Measurements from ENCODE around the gene CCL5.

Gene CCL5

GRCh38 chr17:35912339-35912912 lies 32.3 kb upstream of the CCL5 start:
- DNase-seq (ENCODE audit: extremely low spot score): no peak
- CTCF ChIA-PET: no interaction called here
- POLR2A ChIA-PET: interaction anchor here (1.0 to 1.4 kb wide), 2 partner anchors 11 to 19 kb away, joined by 3 to 4 read pairs; no protein-coding TSS in a partner anchor

GRCh38 chr17:35909408-35909807 lies 29.2 kb upstream of the CCL5 start:
- POLR2A ChIA-PET: interaction anchor here (2.5 kb wide), 1 partner anchor 22 kb away, joined by 7 read pairs; the partner anchor contains the start of gene RDM1
- no peak for TF ChIP-seq TARDBP (IDR thresholded peaks at IDR 0.05)
- no peak for TF ChIP-seq ARNT (IDR thresholded peaks at IDR 0.05)
- no peak for TF ChIP-seq BHLHE40 (IDR thresholded peaks at IDR 0.05; ENCODE audit: borderline replicate concordance)
- TF ChIP-seq NFRKB (IDR thresholded peaks at IDR 0.05): no peak
- no peak for TF ChIP-seq L3MBTL2 (conservative IDR thresholded peaks at IDR 0.05)
- TF ChIP-seq ELF4 (IDR thresholded peaks at IDR 0.05): no peak
- no peak for TF ChIP-seq PKNOX1 (IDR thresholded peaks at IDR 0.05)
- TF ChIP-seq CTBP1 (IDR thresholded peaks at IDR 0.05; ENCODE audit: borderline replicate concordance): no peak
- TF ChIP-seq FOXA1 (IDR thresholded peaks at IDR 0.05): no peak
- TF ChIP-seq FOXM1 (IDR thresholded peaks at IDR 0.05; ENCODE audit: borderline replicate concordance): no peak
- TF ChIP-seq SP1 (IDR thresholded peaks at IDR 0.05): no peak
- TF ChIP-seq HDGF (IDR thresholded peaks at IDR 0.05; ENCODE audit: borderline replicate concordance): no peak
- TF ChIP-seq FOXK2 (IDR thresholded peaks at IDR 0.05): no peak
- TF ChIP-seq ZNF384 (IDR thresholded peaks at IDR 0.05): no peak
- no peak for TF ChIP-seq LEF1 (IDR thresholded peaks at IDR 0.05; ENCODE audit: borderline replicate concordance)
- TF ChIP-seq SUZ12 (IDR thresholded peaks at IDR 0.05): no peak
- CTCF ChIA-PET: no interaction called here
- no peak for DNase-seq (ENCODE audit: extremely low spot score)

More at GRCh38 chr17:35912339-35912912, 32.3 kb upstream of the CCL5 start:
- TF ChIP-seq ZNF384 (IDR thresholded peaks at IDR 0.05): no peak
- TF ChIP-seq CTBP1 (IDR thresholded peaks at IDR 0.05; ENCODE audit: borderline replicate concordance): no peak
- no peak for TF ChIP-seq HDGF (IDR thresholded peaks at IDR 0.05; ENCODE audit: borderline replicate concordance)
- TF ChIP-seq SP1 (IDR thresholded peaks at IDR 0.05): no peak
- no peak for TF ChIP-seq ARNT (IDR thresholded peaks at IDR 0.05)
- no peak for TF ChIP-seq FOXA1 (IDR thresholded peaks at IDR 0.05)
- no peak for TF ChIP-seq TARDBP (IDR thresholded peaks at IDR 0.05)

- POLR2A ChIA-PET: interaction anchor here (0.8 kb wide), 1 partner anchor 23 kb away, joined by 3 read pairs; the partner anchor contains the start of gene RDM1
- no peak for TF ChIP-seq CTBP1 (IDR thresholded peaks at IDR 0.05; ENCODE audit: borderline replicate concordance)
- TF ChIP-seq FOXM1 (IDR thresholded peaks at IDR 0.05; ENCODE audit: borderline replicate concordance): no peak
- TF ChIP-seq HDGF (IDR thresholded peaks at IDR 0.05; ENCODE audit: borderline replicate concordance): no peak
- no peak for TF ChIP-seq SUZ12 (IDR thresholded peaks at IDR 0.05)
- TF ChIP-seq PKNOX1 (IDR thresholded peaks at IDR 0.05): no peak
- TF ChIP-seq BHLHE40 (IDR thresholded peaks at IDR 0.05; ENCODE audit: borderline replicate concordance): no peak
- TF ChIP-seq FOXK2 (IDR thresholded peaks at IDR 0.05): no peak
- TF ChIP-seq L3MBTL2 (conservative IDR thresholded peaks at IDR 0.05): no peak
- TF ChIP-seq NFRKB (IDR thresholded peaks at IDR 0.05): no peak
- no peak for TF ChIP-seq ELF4 (IDR thresholded peaks at IDR 0.05)
- no peak for TF ChIP-seq FOXA1 (IDR thresholded peaks at IDR 0.05)
- TF ChIP-seq ZNF384 (IDR thresholded peaks at IDR 0.05): no peak
- DNase-seq (ENCODE audit: extremely low spot score): no peak
- CTCF ChIA-PET: interaction anchor here (1.0 kb wide), 1 partner anchor 31 kb away, joined by 3 read pairs; no protein-coding TSS in a partner anchor
Observed at GRCh38 chr17:35907691-35908090, 27.5 kb upstream of the CCL5 start.

- TF ChIP-seq SP1 (IDR thresholded peaks at IDR 0.05): no peak
- TF ChIP-seq ARNT (IDR thresholded peaks at IDR 0.05): no peak
- no peak for TF ChIP-seq TARDBP (IDR thresholded peaks at IDR 0.05)
- no peak for TF ChIP-seq LEF1 (IDR thresholded peaks at IDR 0.05; ENCODE audit: borderline replicate concordance)
- TF ChIP-seq ZNF384 (IDR thresholded peaks at IDR 0.05): no peak
- no peak for TF ChIP-seq FOXM1 (IDR thresholded peaks at IDR 0.05; ENCODE audit: borderline replicate concordance)
- TF ChIP-seq HDGF (IDR thresholded peaks at IDR 0.05; ENCODE audit: borderline replicate concordance): no peak
- TF ChIP-seq CTBP1 (IDR thresholded peaks at IDR 0.05; ENCODE audit: borderline replicate concordance): no peak
- TF ChIP-seq ELF4 (IDR thresholded peaks at IDR 0.05): no peak
- TF ChIP-seq SUZ12 (IDR thresholded peaks at IDR 0.05): no peak
- no peak for TF ChIP-seq L3MBTL2 (conservative IDR thresholded peaks at IDR 0.05)
- no peak for TF ChIP-seq FOXA1 (IDR thresholded peaks at IDR 0.05)
- TF ChIP-seq FOXK2 (IDR thresholded peaks at IDR 0.05): no peak
- POLR2A ChIA-PET: interaction anchor here (0.8 kb wide), 1 partner anchor 24 kb away, joined by 3 read pairs; the partner anchor contains the start of gene RDM1
- DNase-seq (ENCODE audit: extremely low spot score): no peak
- CTCF ChIA-PET: interaction anchor here (1.0 kb wide), 2 partner anchors 31 to 143 kb away, joined by 3 read pairs; no protein-coding TSS in a partner anchor
Observed at GRCh38 chr17:35906926-35907637, 26.9 kb upstream of the CCL5 start.

DNA sequence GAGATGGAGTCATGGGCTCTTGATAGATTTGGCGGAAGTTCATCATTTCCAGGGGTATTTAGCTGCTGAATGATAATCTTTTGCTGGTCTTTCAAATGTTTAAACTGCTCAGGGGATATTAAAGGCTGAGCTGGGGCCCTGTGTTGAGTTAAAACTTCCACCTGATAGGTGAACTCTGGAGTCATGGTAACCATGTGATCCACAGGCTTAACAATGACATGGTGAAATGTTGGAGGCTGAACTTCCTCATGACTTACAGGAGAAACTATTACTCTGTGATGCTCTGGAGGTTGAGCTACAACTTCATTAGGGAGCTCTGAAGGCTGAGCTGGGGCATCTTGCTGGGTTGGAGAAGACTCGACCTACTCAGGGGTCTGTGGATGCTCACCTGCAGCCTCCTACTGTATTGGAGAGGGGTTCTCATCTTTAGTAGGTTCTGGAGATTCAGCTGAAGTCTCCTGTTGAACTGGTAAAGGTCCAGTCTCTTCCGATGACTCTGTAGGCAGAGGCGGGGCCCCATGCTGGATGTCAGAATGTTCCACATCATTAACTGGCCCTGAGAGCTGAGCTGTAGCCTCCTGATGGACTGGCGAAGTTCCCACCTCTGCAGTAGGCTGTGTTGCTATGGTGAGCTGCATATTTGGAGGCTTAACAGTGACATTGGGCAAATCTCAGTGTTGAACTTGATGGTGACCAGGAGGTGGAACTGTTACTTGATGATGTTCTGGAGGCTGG lies 26.2 kb upstream of the CCL5 start:
- TF ChIP-seq FOXM1 (IDR thresholded peaks at IDR 0.05; ENCODE audit: borderline replicate concordance) (no peak), LEF1 (IDR thresholded peaks at IDR 0.05; ENCODE audit: borderline replicate concordance) (no peak), FOXK2 (IDR thresholded peaks at IDR 0.05) (no peak), NFRKB (IDR thresholded peaks at IDR 0.05) (no peak), BHLHE40 (IDR thresholded peaks at IDR 0.05; ENCODE audit: borderline replicate concordance) (no peak), ZNF384 (IDR thresholded peaks at IDR 0.05) (no peak), L3MBTL2 (conservative IDR thresholded peaks at IDR 0.05) (no peak), PKNOX1 (IDR thresholded peaks at IDR 0.05) (no peak), HDGF (IDR thresholded peaks at IDR 0.05; ENCODE audit: borderline replicate concordance) (no peak), TARDBP (IDR thresholded peaks at IDR 0.05) (no peak), SP1 (IDR thresholded peaks at IDR 0.05) (no peak), FOXA1 (IDR thresholded peaks at IDR 0.05) (no peak)
- POLR2A ChIA-PET: no interaction called here
- no peak for DNase-seq (ENCODE audit: extremely low spot score)
- CTCF ChIA-PET: interaction anchor here (1.0 kb wide), 1 partner anchor 142 kb away, joined by 3 read pairs; no protein-coding TSS in a partner anchor
